Neural cell (in vitro differentiated cells): Measurements from ENCODE around the gene SERPINB1. TPM values are rescaled to one million over a fixed set of nuclear protein-coding genes. Genes with fewer than 3 reads are reported as not detected.
A peak's percentile ranks its signal among the peaks of the same experiment; 100 is the strongest.
"Not testable (repeated sequence)": the region's sequence is repeated elsewhere in the genome, so short reads cannot be mapped to it uniquely, and the experiment has no call there.

ENCODE experiments used
- H2AFZ ChIP-seq: fragments of 200-600, 300-800 bp; sonication (generic), shearing (Covaris generic); 2 replicates; pipeline ENCODE4 v1.6.0; 2014; ENCODE audit warnings: low read depth, mild to moderate bottlenecking, antibody characterized with exemption, low read length, moderate library complexity
- H3F3A ChIP-seq: fragments of 200-600 bp; shearing (Covaris generic); 2 replicates; pipeline ENCODE4 v1.6.1; 2016; ENCODE audit warnings: mild to moderate bottlenecking, moderate library complexity, mixed read lengths, antibody characterized with exemption, low read length; ENCODE audit not compliant: insufficient read depth, poor library complexity, severe bottlenecking
- H3K27ac ChIP-seq: fragments of 200-600, 300-800 bp; sonication (generic), shearing (Covaris generic); 2 replicates; pipeline ENCODE4 v1.5.1; 2014; ENCODE audit warnings: mild to moderate bottlenecking, low read length, moderate library complexity
- H3K27me3 ChIP-seq: fragments of 300-800, 200-600 bp; sonication (generic), shearing (Covaris generic); 2 replicates; pipeline ENCODE4 v1.6.0; 2014; ENCODE audit warnings: mild to moderate bottlenecking, low read depth, low read length, moderate library complexity; ENCODE audit not compliant: insufficient read depth
- H3K36me3 ChIP-seq: fragments of 300-800, 200-600 bp; sonication (generic), shearing (Covaris generic); 2 replicates; pipeline ENCODE4 v1.5.1; 2014; ENCODE audit warnings: mild to moderate bottlenecking, antibody characterized with exemption, low read length, moderate library complexity; ENCODE audit not compliant: insufficient read depth
- H3K4me2 ChIP-seq: fragments of 300-800, 200-600 bp; sonication (generic), shearing (Covaris generic); 2 replicates; pipeline ENCODE4 v1.6.0; 2014; ENCODE audit warnings: mild to moderate bottlenecking, low read length
- H3K4me3 ChIP-seq: fragments of 300-800, 200-600 bp; sonication (generic), shearing (Covaris generic); 2 replicates; pipeline ENCODE4 v1.5.1; 2014; ENCODE audit warnings: mild to moderate bottlenecking, low read length, moderate library complexity
- H3K79me2 ChIP-seq: fragments of 200-600 bp; shearing (Covaris generic); replicated peaks from 2 replicates; pipeline ENCODE4 v1.6.0; 2014; ENCODE audit warnings: mild to moderate bottlenecking, low read length, moderate library complexity; ENCODE audit not compliant: insufficient read depth
- H3K9ac ChIP-seq: fragments of 300-800, 200-600 bp; sonication (generic), shearing (Covaris generic); 2 replicates; pipeline ENCODE4 v1.6.1; 2016; ENCODE audit warnings: mild to moderate bottlenecking, low read length, mixed read lengths
- H3K9me2 ChIP-seq: fragments of 200-600 bp; shearing (Covaris generic); 2 replicates; pipeline ENCODE4 v1.6.1; 2016; ENCODE audit warnings: mild to moderate bottlenecking, low read length, mixed read lengths; ENCODE audit not compliant: insufficient read depth
- H3K9me3 ChIP-seq: fragments of 200-600, 300-800 bp; sonication (generic), shearing (Covaris generic); 2 replicates; pipeline ENCODE4 v1.6.1; 2016; ENCODE audit warnings: mild to moderate bottlenecking, mixed run types, low read length, moderate library complexity, mixed read lengths
- H4K20me1 ChIP-seq: fragments of 200-600 bp; shearing (Covaris generic); 2 replicates; pipeline ENCODE4 v1.6.1; 2016; ENCODE audit warnings: mild to moderate bottlenecking, mixed run types; ENCODE audit not compliant: insufficient read depth
- EP300 ChIP-seq: fragments of 450-650 bp; conservative IDR thresholded peaks from 2 replicates; pipeline ENCODE4 v1.6.1; 2014; ENCODE audit warnings: antibody characterized with exemption, mild to moderate bottlenecking, moderate library complexity; ENCODE audit not compliant: poor library complexity, severe bottlenecking
- EZH2 ChIP-seq: fragments of 200-600, 300-800 bp; shearing (Covaris generic), sonication (generic); IDR thresholded peaks from 2 replicates; pipeline ENCODE4 v1.6.1; 2014; ENCODE audit warnings: antibody characterized with exemption, low read length, borderline replicate concordance, mild to moderate bottlenecking; ENCODE audit not compliant: insufficient read depth, poor library complexity, severe bottlenecking
- MXI1 ChIP-seq: fragments of 450-650 bp; conservative IDR thresholded peaks from 2 replicates; pipeline ENCODE4 v1.6.1; 2014; ENCODE audit warnings: antibody characterized with exemption, mild to moderate bottlenecking; ENCODE audit not compliant: poor library complexity, severe bottlenecking
- POLR2AphosphoS5 ChIP-seq: IDR thresholded peaks from 2 replicates; pipeline ENCODE4 v1.6.1; 2012
- RAD21 ChIP-seq: fragments of 450-650 bp; conservative IDR thresholded peaks from 2 replicates; pipeline ENCODE4 v1.6.1; 2014; ENCODE audit warnings: antibody characterized with exemption, mild to moderate bottlenecking, moderate library complexity
- SMC3 ChIP-seq: fragments of 450-650 bp; conservative IDR thresholded peaks from 2 replicates; pipeline ENCODE4 v1.6.1; 2014; ENCODE audit warnings: antibody characterized with exemption, mild to moderate bottlenecking, moderate library complexity; ENCODE audit not compliant: poor library complexity
- TAF1 ChIP-seq: IDR thresholded peaks from 2 replicates; pipeline ENCODE4 v1.6.1; 2012; ENCODE audit warnings: low read depth
- polyA plus RNA-seq: library from polyadenylated mRNA; depleted of rRNA; stranded (reverse); fragments of >200 nt; gene quantifications from 2 replicates; pipeline ENCODE4 v1.2.3, GENCODE V29; 2014
- TF ChIP-seq, protein P1 (sequence below): fragments of 450-650 bp; IDR thresholded peaks from 2 replicates; pipeline ENCODE4 v1.5.1; 2014; ENCODE audit warnings: antibody characterized with exemption, mild to moderate bottlenecking, moderate library complexity; ENCODE audit not compliant: poor library complexity, severe bottlenecking
- TF ChIP-seq, protein P2 (sequence below): IDR thresholded peaks from 2 replicates; pipeline ENCODE4 v1.6.1; 2012; ENCODE audit warnings: borderline replicate concordance

SERPINB1 gene
- polyA plus RNA-seq, 1 donor from 2014 or later = not detected

DNA sequence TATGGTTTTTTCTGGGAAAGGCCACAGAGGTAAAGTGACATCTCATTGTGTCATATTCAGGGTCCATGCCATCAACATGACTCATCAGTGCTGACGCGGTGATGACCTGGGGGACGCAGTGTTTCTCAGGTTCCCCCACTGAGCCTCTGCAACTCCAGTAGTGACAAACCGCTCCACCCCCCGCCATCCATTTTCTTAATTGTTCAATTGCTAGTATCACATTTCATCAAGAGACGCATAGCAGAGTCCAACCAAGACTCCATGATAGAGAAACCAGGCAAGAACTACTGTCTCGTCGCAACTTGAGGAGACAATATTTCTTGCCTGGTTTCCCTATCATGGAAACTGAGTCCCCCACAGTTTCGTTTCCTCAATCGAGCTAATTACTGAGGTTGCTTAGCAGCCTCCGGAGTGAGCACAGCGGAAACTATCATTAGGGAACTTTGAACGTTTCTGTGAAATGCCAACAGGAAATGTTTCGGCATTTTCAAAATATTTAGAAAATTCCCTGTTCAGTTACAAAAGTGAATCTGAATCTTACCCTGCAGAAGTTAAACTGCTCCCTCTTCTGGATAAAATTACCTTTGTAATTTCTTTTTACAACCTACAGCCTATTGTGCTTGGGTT lies 12.2 kb upstream of the SERPINB1 start:
- H3K4me3 ChIP-seq = no peak overlapping the region
- no peaks in the 10 kb centered on the region for H3K27me3 ChIP-seq
- H3K79me2 ChIP-seq = no peaks in the 10 kb centered on the region
- no peaks in the 10 kb centered on the region for H4K20me1 ChIP-seq
- H3K27ac ChIP-seq = no peak overlapping the region
- H3K4me2 ChIP-seq = no peak overlapping the region
- peak; percentile 15 for TF ChIP-seq RAD21
- TF ChIP-seq MXI1 = no peak
- TF ChIP-seq EZH2 = no peak
- TF ChIP-seq, protein P1, sequence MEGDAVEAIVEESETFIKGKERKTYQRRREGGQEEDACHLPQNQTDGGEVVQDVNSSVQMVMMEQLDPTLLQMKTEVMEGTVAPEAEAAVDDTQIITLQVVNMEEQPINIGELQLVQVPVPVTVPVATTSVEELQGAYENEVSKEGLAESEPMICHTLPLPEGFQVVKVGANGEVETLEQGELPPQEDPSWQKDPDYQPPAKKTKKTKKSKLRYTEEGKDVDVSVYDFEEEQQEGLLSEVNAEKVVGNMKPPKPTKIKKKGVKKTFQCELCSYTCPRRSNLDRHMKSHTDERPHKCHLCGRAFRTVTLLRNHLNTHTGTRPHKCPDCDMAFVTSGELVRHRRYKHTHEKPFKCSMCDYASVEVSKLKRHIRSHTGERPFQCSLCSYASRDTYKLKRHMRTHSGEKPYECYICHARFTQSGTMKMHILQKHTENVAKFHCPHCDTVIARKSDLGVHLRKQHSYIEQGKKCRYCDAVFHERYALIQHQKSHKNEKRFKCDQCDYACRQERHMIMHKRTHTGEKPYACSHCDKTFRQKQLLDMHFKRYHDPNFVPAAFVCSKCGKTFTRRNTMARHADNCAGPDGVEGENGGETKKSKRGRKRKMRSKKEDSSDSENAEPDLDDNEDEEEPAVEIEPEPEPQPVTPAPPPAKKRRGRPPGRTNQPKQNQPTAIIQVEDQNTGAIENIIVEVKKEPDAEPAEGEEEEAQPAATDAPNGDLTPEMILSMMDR = peak; percentile 33
- TF ChIP-seq SMC3 = no peak
- TF ChIP-seq TAF1 = no peak
- TF ChIP-seq, protein P2, sequence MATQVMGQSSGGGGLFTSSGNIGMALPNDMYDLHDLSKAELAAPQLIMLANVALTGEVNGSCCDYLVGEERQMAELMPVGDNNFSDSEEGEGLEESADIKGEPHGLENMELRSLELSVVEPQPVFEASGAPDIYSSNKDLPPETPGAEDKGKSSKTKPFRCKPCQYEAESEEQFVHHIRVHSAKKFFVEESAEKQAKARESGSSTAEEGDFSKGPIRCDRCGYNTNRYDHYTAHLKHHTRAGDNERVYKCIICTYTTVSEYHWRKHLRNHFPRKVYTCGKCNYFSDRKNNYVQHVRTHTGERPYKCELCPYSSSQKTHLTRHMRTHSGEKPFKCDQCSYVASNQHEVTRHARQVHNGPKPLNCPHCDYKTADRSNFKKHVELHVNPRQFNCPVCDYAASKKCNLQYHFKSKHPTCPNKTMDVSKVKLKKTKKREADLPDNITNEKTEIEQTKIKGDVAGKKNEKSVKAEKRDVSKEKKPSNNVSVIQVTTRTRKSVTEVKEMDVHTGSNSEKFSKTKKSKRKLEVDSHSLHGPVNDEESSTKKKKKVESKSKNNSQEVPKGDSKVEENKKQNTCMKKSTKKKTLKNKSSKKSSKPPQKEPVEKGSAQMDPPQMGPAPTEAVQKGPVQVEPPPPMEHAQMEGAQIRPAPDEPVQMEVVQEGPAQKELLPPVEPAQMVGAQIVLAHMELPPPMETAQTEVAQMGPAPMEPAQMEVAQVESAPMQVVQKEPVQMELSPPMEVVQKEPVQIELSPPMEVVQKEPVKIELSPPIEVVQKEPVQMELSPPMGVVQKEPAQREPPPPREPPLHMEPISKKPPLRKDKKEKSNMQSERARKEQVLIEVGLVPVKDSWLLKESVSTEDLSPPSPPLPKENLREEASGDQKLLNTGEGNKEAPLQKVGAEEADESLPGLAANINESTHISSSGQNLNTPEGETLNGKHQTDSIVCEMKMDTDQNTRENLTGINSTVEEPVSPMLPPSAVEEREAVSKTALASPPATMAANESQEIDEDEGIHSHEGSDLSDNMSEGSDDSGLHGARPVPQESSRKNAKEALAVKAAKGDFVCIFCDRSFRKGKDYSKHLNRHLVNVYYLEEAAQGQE = no peak
- no peak for TF ChIP-seq POLR2AphosphoS5
- TF ChIP-seq EP300 = no peak
- H3K9me2 ChIP-seq = no peaks in the 10 kb centered on the region
- H3K36me3 ChIP-seq = no peaks in the 10 kb centered on the region
- no peak overlapping the region for H3K9ac ChIP-seq
- H3F3A ChIP-seq = no peaks in the 10 kb centered on the region
- no peaks in the 10 kb centered on the region for H3K9me3 ChIP-seq
- no peak overlapping the region for H2AFZ ChIP-seq

DNA sequence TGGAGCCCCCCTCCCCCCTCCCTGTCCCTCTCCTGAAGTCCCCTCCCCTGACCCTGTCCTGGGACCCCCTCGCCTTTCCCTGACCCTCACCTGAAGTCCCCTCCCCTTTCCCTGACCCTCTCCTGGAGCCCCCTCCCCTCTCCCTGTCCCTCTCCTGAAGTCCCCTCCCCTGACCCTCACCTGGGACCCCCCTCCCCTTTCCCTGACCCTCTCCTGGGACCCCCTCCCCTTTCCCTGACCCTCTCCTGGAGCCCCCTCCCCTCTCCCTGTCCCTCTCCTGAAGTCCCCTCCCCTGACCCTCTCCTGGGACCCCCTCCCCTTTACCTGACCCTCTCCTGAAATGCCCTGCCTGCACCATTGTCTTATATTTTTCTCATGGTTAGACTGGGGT lies 11.7 kb upstream of the SERPINB1 start:
- not testable (repeated sequence) for H3F3A ChIP-seq, H3K27ac ChIP-seq, H3K9ac ChIP-seq, H3K27me3 ChIP-seq, H4K20me1 ChIP-seq, H2AFZ ChIP-seq, H3K79me2 ChIP-seq, H3K36me3 ChIP-seq, H3K9me2 ChIP-seq, H3K4me3 ChIP-seq, H3K9me3 ChIP-seq, H3K4me2 ChIP-seq

DNA sequence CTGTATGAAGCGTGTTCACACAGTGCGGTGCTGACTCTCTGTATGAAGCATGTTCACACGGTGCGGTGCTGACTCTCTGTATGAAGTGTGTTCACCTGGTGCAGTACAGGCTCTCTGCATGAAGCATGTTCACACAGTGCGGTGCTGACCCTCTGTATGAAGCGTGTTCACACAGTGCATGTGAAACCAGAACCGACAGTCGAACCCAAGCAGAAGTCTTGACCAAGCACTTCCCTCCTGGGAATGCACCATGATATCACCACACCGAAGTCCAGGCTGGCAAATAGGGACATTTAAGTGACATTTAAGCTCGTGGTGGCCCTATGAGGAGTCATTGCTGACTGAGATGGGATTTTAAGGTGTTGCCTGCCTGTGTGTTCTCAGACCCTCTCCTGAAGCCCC lies 11.3 kb upstream of the SERPINB1 start:
- Histone ChIP-seq H3K36me3 (no peaks in the 10 kb centered on the region), H3K27ac (no peak overlapping the region), H3K9ac (no peak overlapping the region), H3K4me2 (no peak overlapping the region), H4K20me1 (no peaks in the 10 kb centered on the region), H3K4me3 (no peak overlapping the region), H2AFZ (no peak overlapping the region), H3K79me2 (no peaks in the 10 kb centered on the region), H3K9me3 (no peaks in the 10 kb centered on the region), H3K27me3 (no peaks in the 10 kb centered on the region), H3F3A (no peaks in the 10 kb centered on the region), H3K9me2 (no peaks in the 10 kb centered on the region)
- TF ChIP-seq, protein P1 = no peak
- TF ChIP-seq RAD21 = no peak
- TF ChIP-seq EZH2 = no peak
- no peak for TF ChIP-seq MXI1
- no peak for TF ChIP-seq SMC3
- TF ChIP-seq EP300 = no peak
- TF ChIP-seq, protein P2 = no peak
- no peak for TF ChIP-seq POLR2AphosphoS5
- no peak for TF ChIP-seq TAF1
